ENCODE measurements around the gene SLC6A3. TPM values are rescaled to one million over a fixed set of nuclear protein-coding genes. Genes with fewer than 3 reads are reported as not detected.

SLC6A3 gene
- total and polyA plus RNA-seq, 4 donors = 0.30 to 1.1 (median 0.90) TPM

DNA sequence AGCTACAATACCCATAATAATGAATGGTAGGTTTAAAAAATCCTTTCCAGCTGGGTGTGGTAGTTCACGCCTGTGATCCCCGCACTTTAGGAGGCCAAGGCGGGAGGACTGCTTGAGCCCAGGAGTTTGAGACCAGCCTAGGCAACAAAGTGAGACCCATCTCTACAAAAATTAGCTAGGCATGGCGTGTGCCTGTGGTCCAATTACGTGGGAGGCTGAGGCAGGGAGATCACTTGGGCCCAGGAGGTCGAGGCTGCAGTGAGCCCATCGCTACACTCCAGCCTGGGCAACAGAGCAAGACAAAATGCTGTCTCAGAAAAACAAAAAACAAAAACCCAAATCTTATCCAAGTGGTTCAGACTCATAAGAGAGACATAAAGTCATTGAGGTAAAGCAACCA, 33.8 kb upstream of the SLC6A3 start:
- H3K36me3 ChIP-seq (ENCODE audit: control insufficient read depth in 4 of 4, insufficient read depth in 4 of 4, low read length in 4 of 4) = peaks cover 0 to 53% (median 14%) of the 10 kb centered on the region in 4 donors
- H3K27me3 ChIP-seq (ENCODE audit: control insufficient read depth in 3 of 3, insufficient read depth in 3 of 3, low read length in 2 of 3) = no peaks in the 10 kb centered on the region
- no peak overlapping the region for H3K9ac ChIP-seq (ENCODE audit: insufficient read depth in 1 of 2, low read length in 2 of 2)
- ATAC-seq (ENCODE audit: insufficient read depth, low FRiP score) (no peak), DNase-seq (no peak)
- no peak overlapping the region for H3K4me3 ChIP-seq
- no peaks in the 10 kb centered on the region for H3K9me3 ChIP-seq (ENCODE audit: control insufficient read depth in 4 of 4, insufficient read depth in 3 of 4, low read length in 3 of 4)
- H3K4me1 ChIP-seq (ENCODE audit: control insufficient read depth in 5 of 5, insufficient read depth in 5 of 5, low read length in 5 of 5) = peaks cover 0 to 3% (median 0%) of the 10 kb centered on the region in 5 donors
- WGBS, 2 donors = 90 to 96% methylated on average over 7 of the region's 7 CpGs
- no peak overlapping the region for H3K27ac ChIP-seq (ENCODE audit: low read depth in 1 of 2, low read length in 1 of 2)
- TF ChIP-seq, protein P1, sequence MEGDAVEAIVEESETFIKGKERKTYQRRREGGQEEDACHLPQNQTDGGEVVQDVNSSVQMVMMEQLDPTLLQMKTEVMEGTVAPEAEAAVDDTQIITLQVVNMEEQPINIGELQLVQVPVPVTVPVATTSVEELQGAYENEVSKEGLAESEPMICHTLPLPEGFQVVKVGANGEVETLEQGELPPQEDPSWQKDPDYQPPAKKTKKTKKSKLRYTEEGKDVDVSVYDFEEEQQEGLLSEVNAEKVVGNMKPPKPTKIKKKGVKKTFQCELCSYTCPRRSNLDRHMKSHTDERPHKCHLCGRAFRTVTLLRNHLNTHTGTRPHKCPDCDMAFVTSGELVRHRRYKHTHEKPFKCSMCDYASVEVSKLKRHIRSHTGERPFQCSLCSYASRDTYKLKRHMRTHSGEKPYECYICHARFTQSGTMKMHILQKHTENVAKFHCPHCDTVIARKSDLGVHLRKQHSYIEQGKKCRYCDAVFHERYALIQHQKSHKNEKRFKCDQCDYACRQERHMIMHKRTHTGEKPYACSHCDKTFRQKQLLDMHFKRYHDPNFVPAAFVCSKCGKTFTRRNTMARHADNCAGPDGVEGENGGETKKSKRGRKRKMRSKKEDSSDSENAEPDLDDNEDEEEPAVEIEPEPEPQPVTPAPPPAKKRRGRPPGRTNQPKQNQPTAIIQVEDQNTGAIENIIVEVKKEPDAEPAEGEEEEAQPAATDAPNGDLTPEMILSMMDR (IDR thresholded peaks at IDR 0.05; ENCODE audit: control extremely low read depth, extremely low read depth) = no peak

DNA sequence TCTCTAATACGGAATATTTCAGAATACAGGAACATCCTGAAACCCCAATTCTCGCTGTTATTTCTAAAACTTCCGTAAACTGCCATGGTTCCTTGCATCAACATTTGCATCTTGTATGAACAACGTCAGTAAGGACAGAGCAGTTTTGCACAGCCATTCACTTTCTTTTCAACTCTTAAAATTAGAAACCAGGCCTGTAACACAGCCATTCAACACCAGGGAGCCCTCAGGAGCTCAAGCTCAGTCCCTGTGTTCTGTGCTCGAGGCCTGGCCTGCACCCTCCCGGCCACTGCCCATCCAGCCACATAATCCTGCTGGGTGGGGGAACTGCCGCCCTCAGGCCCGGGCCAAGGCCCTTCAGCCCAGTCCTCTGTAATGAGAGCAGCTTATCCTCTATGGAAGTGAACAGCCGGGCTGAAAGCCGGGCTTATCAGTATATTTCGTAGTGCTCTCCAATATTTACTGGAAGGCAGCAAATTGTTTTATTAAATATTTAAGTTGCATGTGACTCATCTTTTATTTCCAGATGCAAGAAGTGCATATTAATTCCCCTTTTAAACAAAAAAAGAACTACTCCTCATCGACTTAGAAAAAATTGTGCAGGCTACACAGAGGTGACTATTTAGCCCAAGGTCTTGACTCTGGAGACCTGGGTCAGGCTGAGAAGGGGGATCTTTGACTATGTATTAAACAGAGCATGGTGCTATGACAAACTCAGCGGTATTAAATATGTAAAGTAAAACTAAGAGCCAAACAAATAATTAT, 33.2 kb upstream of the SLC6A3 start:
- Histone ChIP-seq H3K4me1 (ENCODE audit: control insufficient read depth in 5 of 5, insufficient read depth in 5 of 5, low read length in 5 of 5) (peaks cover 0 to 3% (median 0%) of the 10 kb centered on the region in 5 donors), H3K27ac (ENCODE audit: low read depth in 1 of 2, low read length in 1 of 2) (no peak overlapping the region), H3K9me3 (ENCODE audit: control insufficient read depth in 4 of 4, insufficient read depth in 3 of 4, low read length in 3 of 4) (no peaks in the 10 kb centered on the region), H3K9ac (ENCODE audit: insufficient read depth in 1 of 2, low read length in 2 of 2) (no peak overlapping the region), H3K4me3 (no peak overlapping the region), H3K27me3 (ENCODE audit: control insufficient read depth in 3 of 3, insufficient read depth in 3 of 3, low read length in 2 of 3) (no peaks in the 10 kb centered on the region), H3K36me3 (ENCODE audit: control insufficient read depth in 4 of 4, insufficient read depth in 4 of 4, low read length in 4 of 4) (peaks cover 0 to 49% (median 19%) of the 10 kb centered on the region in 4 donors)
- 71 to 87% methylated on average over 13 of the region's 13 CpGs for WGBS, 2 donors
- DNase-seq (no peak), ATAC-seq (ENCODE audit: insufficient read depth, low FRiP score) (no peak)
- TF ChIP-seq, protein P1 (IDR thresholded peaks at IDR 0.05; ENCODE audit: control extremely low read depth, extremely low read depth) = no peak

DNA sequence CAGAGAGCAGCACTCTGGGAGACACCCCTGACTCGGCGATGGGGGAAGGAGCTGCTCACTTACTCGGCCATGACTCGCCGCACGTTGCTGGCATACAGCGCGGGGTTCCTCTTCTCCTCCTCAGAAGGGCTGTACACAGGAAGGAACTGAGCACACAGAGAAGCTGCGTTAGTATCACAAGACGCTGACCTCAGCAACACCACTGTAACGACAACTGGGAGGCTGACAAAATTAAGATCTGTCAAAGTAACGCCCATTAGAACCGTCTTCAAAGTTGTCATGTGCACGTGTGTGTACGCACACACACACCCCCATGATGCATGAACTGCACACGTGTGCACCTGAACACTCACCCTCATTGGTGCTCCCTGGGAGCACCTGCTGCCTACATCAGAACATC, 32.1 kb upstream of the SLC6A3 start:
- Histone ChIP-seq H3K9ac (ENCODE audit: insufficient read depth in 1 of 2, low read length in 2 of 2) (no peak overlapping the region), H3K4me3 (no peak overlapping the region), H3K9me3 (ENCODE audit: control insufficient read depth in 4 of 4, insufficient read depth in 3 of 4, low read length in 3 of 4) (no peaks in the 10 kb centered on the region), H3K36me3 (ENCODE audit: control insufficient read depth in 4 of 4, insufficient read depth in 4 of 4, low read length in 4 of 4) (peaks cover 0 to 54% (median 28%) of the 10 kb centered on the region in 4 donors), H3K4me1 (ENCODE audit: control insufficient read depth in 5 of 5, insufficient read depth in 5 of 5, low read length in 5 of 5) (peaks cover 0 to 3% (median 0%) of the 10 kb centered on the region in 5 donors), H3K27me3 (ENCODE audit: control insufficient read depth in 3 of 3, insufficient read depth in 3 of 3, low read length in 2 of 3) (no peaks in the 10 kb centered on the region), H3K27ac (ENCODE audit: low read depth in 1 of 2, low read length in 1 of 2) (peak overlapping the region in 1 of 2 donors; percentile 37)
- TF ChIP-seq, protein P1 (IDR thresholded peaks at IDR 0.05; ENCODE audit: control extremely low read depth, extremely low read depth) = no peak
- peak; percentile 24 for ATAC-seq (ENCODE audit: insufficient read depth, low FRiP score)
- DNase-seq = peak in 2 of 3 donors; percentile 13 to 28
- WGBS, 2 donors = 40 to 70% methylated on average over 16 of the region's 16 CpGs

All from lung (tissue), 12 donors.